ENCODE data around the gene IL9.

IL9 gene

DNA sequence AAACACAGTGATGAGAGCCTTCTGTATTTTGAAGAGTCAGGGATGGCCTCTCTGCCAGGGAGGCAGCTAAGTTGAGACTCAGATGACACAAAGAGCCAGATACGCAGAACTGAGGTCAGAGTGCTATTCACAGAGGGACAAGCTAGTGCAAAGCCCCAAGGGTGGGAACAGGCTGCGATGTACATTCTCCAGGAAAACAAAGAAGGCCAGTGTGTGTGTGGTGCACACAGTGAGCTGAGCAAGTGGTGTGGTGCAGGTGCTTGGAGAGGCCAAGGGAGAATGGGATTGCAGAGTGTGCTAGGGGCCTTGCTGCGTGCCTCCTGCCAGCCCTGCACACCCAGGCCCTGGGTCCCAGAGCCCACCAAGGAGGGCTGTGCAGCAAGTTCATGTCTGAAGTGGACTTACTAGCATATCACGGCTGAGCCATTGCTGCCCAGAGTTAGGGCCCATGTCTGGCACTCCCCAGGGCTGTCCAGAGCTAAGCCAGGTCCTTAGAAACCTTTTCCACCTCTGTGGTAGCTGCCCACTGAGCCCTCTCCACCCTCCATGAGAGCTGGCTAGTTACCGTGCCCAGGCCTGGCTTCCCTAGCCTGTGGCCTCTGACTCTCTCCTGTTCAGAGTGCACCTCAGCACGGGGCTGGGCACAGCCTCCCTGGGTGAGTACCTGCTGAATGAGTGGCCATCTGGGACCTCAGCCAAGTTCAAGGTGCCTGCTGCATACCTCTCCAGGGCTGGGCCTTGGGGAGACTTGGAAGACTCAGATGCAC, 51.9 kb downstream of the IL9 start:
- no peak for TF ChIP-seq EZH2 (IDR thresholded peaks at IDR 0.05; ENCODE audit: borderline replicate concordance, low read length)
- TF ChIP-seq, protein P1, sequence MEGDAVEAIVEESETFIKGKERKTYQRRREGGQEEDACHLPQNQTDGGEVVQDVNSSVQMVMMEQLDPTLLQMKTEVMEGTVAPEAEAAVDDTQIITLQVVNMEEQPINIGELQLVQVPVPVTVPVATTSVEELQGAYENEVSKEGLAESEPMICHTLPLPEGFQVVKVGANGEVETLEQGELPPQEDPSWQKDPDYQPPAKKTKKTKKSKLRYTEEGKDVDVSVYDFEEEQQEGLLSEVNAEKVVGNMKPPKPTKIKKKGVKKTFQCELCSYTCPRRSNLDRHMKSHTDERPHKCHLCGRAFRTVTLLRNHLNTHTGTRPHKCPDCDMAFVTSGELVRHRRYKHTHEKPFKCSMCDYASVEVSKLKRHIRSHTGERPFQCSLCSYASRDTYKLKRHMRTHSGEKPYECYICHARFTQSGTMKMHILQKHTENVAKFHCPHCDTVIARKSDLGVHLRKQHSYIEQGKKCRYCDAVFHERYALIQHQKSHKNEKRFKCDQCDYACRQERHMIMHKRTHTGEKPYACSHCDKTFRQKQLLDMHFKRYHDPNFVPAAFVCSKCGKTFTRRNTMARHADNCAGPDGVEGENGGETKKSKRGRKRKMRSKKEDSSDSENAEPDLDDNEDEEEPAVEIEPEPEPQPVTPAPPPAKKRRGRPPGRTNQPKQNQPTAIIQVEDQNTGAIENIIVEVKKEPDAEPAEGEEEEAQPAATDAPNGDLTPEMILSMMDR (IDR thresholded peaks at IDR 0.05; ENCODE audit: low read length) = no peak
- Histone ChIP-seq H3K4me1 (ENCODE audit: insufficient read depth, low read length, severe bottlenecking) (no peaks in the 10 kb centered on the region), H3K27me3 (ENCODE audit: insufficient read depth, low read length) (no peaks in the 10 kb centered on the region), H3K27ac (ENCODE audit: low read depth, low read length, poor library complexity, severe bottlenecking) (no peak overlapping the region), H3K79me2 (ENCODE audit: insufficient read depth, low read length) (no peaks in the 10 kb centered on the region), H3K4me3 (ENCODE audit: low read depth, low read length, poor library complexity, severe bottlenecking) (no peak overlapping the region), H3F3A (ENCODE audit: insufficient read depth, low read length) (no peaks in the 10 kb centered on the region), H3K4me2 (ENCODE audit: low read length) (no peak overlapping the region), H3K9ac (ENCODE audit: low read length) (no peak overlapping the region), H3K36me3 (ENCODE audit: insufficient read depth, low read length) (no peaks in the 10 kb centered on the region), H4K20me1 (ENCODE audit: insufficient read depth, low read length) (no peaks in the 10 kb centered on the region), H3K9me3 (ENCODE audit: low read length) (no peaks in the 10 kb centered on the region), H3K9me2 (ENCODE audit: low read depth, low read length) (no peaks in the 10 kb centered on the region), H2AFZ (ENCODE audit: low read length) (no peak overlapping the region)

DNA sequence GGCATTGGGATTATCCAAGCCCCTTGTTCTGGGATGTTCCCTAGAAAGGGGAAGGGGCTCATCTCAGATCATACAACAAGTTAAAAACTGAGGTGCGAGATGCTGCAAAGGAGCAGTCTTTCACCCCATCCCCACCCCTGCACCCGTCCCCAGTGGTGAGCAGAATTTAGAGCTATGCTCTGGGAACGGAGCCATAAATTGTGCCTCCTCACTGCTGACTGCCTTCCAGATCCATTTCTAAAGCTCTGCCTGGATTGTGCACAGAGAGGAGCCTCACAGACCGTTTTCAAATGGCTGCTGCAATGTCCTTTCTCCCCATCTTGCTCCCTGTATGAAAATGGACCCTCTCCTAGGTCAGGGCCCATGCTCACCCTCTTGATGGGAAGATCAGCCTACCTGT, 52.9 kb downstream of the IL9 start:
- Histone ChIP-seq H2AFZ (ENCODE audit: low read length) (no peak overlapping the region), H4K20me1 (ENCODE audit: insufficient read depth, low read length) (no peaks in the 10 kb centered on the region)

More for the DNA sequence above, 52.9 kb downstream of the IL9 start:
- Histone ChIP-seq H3K4me1 (ENCODE audit: insufficient read depth, low read length, severe bottlenecking) (no peaks in the 10 kb centered on the region), H3K36me3 (ENCODE audit: insufficient read depth, low read length) (no peaks in the 10 kb centered on the region), H3K27ac (ENCODE audit: low read depth, low read length, poor library complexity, severe bottlenecking) (no peak overlapping the region), H3K79me2 (ENCODE audit: insufficient read depth, low read length) (no peaks in the 10 kb centered on the region), H3K9ac (ENCODE audit: low read length) (no peak overlapping the region), H3K27me3 (ENCODE audit: insufficient read depth, low read length) (no peaks in the 10 kb centered on the region), H3K9me2 (ENCODE audit: low read depth, low read length) (no peaks in the 10 kb centered on the region), H3K4me2 (ENCODE audit: low read length) (no peak overlapping the region), H3K9me3 (ENCODE audit: low read length) (no peaks in the 10 kb centered on the region), H3K4me3 (ENCODE audit: low read depth, low read length, poor library complexity, severe bottlenecking) (no peak overlapping the region), H3F3A (ENCODE audit: insufficient read depth, low read length) (no peaks in the 10 kb centered on the region)
- no peak for TF ChIP-seq EZH2 (IDR thresholded peaks at IDR 0.05; ENCODE audit: borderline replicate concordance, low read length)
- TF ChIP-seq, protein P1 (IDR thresholded peaks at IDR 0.05; ENCODE audit: low read length) = no peak

Data from OCI-LY1 (cell line).